Hematopoietic multipotent progenitor cell treated with erythropoietin and hydrocortisone succinate and interleukin-3 and kit ligand, for 6 days (in vitro differentiated cells): ENCODE data around the gene TSGA10IP.

ENCODE experiments used
- DNase-seq: peaks from one replicate; pipeline ENCODE4 v3.0.0-alpha.2; 2015

Gene TSGA10IP

GRCh38 chr11:66008468-66009101 lies 63.3 kb downstream of the TSGA10IP start:
- DNase-seq: peak; percentile 10
